ENCODE data around the gene SMTN.
"Not testable (repeated sequence)": the region's sequence is repeated elsewhere in the genome, so short reads cannot be mapped to it uniquely, and the experiment has no call there.

The SMTN gene

GRCh38 chr22:31055117-31055634 is 25.9 kb upstream of the SMTN start:
- Histone ChIP-seq H3K4me1 (ENCODE audit: control insufficient read depth, low read depth, low read length) (peaks cover 4% of the 10 kb centered on the region), H3K9me3 (ENCODE audit: control insufficient read depth, low read depth, low read length) (no peaks in the 10 kb centered on the region), H3K36me3 (ENCODE audit: control insufficient read depth, low read depth, low read length) (no peaks in the 10 kb centered on the region), H3K27me3 (ENCODE audit: control insufficient read depth, insufficient read depth, low read length) (no peaks in the 10 kb centered on the region), H3K9ac (ENCODE audit: low read length) (no peak overlapping the region), H3K4me3 (ENCODE audit: low read length) (no peak overlapping the region), H3K27ac (ENCODE audit: low read length) (no peak overlapping the region)

- Histone ChIP-seq H3K4me3 (ENCODE audit: low read length) (no peak overlapping the region), H3K4me1 (ENCODE audit: control insufficient read depth, low read depth, low read length) (peaks cover 4% of the 10 kb centered on the region), H3K36me3 (ENCODE audit: control insufficient read depth, low read depth, low read length) (no peaks in the 10 kb centered on the region), H3K27me3 (ENCODE audit: control insufficient read depth, insufficient read depth, low read length) (no peaks in the 10 kb centered on the region), H3K9me3 (ENCODE audit: control insufficient read depth, low read depth, low read length) (no peaks in the 10 kb centered on the region), H3K27ac (ENCODE audit: low read length) (no peak overlapping the region), H3K9ac (ENCODE audit: low read length) (no peak overlapping the region)
Observed at GRCh38 chr22:31055635-31056159, 25.4 kb upstream of the SMTN start.

DNA sequence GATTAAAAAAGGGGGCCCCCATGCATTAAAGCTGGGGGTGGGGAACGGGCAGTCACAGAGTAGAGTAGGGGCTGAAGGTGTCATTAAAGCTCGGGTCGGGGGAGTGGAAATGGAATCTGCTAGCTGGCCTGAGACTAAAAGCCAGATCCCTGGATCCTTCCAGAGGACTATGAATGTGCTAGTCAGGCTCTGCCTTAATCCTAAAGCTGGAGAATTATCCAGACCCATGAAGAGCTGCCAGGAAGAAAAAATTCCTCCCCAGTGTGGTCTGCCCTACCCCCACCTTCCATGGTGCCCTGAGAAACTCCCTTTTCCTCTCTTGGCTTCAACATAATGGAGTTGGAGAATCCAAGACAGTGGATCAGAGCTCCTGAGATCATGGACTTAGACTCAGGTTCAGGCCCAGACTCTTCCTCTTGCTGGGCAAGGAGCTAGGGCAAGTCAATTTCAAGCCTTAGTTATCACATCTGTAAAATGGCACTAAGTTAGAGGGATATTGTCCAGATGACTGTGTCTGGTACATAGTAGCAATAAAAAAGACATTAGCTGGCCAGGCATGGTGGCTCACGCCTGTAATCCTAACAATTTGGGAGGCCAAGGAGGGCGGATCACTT is 24.0 kb upstream of the SMTN start:
- Histone ChIP-seq H3K4me1 (ENCODE audit: control insufficient read depth, low read depth, low read length) (peaks cover 4% of the 10 kb centered on the region), H3K27ac (ENCODE audit: low read length) (no peak overlapping the region), H3K9ac (ENCODE audit: low read length) (no peak overlapping the region), H3K4me3 (ENCODE audit: low read length) (no peak overlapping the region), H3K36me3 (ENCODE audit: control insufficient read depth, low read depth, low read length) (no peaks in the 10 kb centered on the region), H3K9me3 (ENCODE audit: control insufficient read depth, low read depth, low read length) (no peaks in the 10 kb centered on the region), H3K27me3 (ENCODE audit: control insufficient read depth, insufficient read depth, low read length) (no peaks in the 10 kb centered on the region)

DNA sequence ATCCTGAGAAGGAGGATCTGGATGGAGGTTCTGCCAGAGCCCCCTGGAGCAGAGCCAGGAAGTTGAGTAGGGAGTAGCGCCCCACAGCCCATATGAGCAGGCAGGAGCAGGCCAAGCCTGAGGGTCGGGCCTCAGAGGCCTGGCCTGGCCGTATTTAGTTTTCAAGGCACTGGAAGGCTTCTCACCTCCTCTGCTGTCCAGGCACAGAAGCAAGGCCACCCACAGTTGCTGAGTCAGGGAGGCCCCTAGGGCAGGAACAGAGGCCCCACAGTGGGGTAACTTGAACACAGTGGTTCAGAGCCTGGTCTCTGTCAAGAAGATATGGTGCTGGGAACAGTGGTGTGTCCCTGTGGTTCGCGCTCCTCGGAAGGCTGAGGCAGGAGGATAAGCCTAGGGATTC is 21.5 kb upstream of the SMTN start:
- H3K27ac ChIP-seq (ENCODE audit: low read length); H3K4me3 ChIP-seq (ENCODE audit: low read length); H3K9ac ChIP-seq (ENCODE audit: low read length); H3K9me3 ChIP-seq (ENCODE audit: control insufficient read depth, low read depth, low read length); H3K4me1 ChIP-seq (ENCODE audit: control insufficient read depth, low read depth, low read length); H3K27me3 ChIP-seq (ENCODE audit: control insufficient read depth, insufficient read depth, low read length); H3K36me3 ChIP-seq (ENCODE audit: control insufficient read depth, low read depth, low read length): not testable (repeated sequence)

- H3K27ac ChIP-seq (ENCODE audit: low read length) = no peak overlapping the region
- H3K4me1 ChIP-seq (ENCODE audit: control insufficient read depth, low read depth, low read length) = no peaks in the 10 kb centered on the region
- H3K27me3 ChIP-seq (ENCODE audit: control insufficient read depth, insufficient read depth, low read length) = no peaks in the 10 kb centered on the region
- no peaks in the 10 kb centered on the region for H3K9me3 ChIP-seq (ENCODE audit: control insufficient read depth, low read depth, low read length)
- no peak overlapping the region for H3K4me3 ChIP-seq (ENCODE audit: low read length)
- no peak overlapping the region for H3K9ac ChIP-seq (ENCODE audit: low read length)
- H3K36me3 ChIP-seq (ENCODE audit: control insufficient read depth, low read depth, low read length) = no peaks in the 10 kb centered on the region
Observed at GRCh38 chr22:31062566-31063230, 18.4 kb upstream of the SMTN start.

DNA sequence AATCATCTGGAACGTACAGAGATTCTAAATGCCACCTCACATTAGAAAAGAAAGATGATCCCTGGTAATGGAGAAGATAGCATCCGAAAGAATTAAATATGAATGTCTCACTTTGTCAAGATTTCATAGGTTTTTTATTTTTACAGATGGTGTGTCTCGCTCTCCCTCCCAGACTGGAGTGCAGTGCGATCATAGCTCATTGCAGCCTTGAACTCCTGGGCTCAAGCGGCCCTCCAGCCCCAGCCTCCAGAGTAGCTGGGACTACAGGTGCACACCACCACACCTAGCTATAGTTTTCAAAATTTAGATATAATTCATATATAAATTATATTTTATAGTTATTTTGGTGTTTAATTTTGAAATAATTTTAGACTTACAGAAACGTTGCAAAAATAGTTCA is 16.7 kb upstream of the SMTN start:
- no peaks in the 10 kb centered on the region for H3K4me1 ChIP-seq (ENCODE audit: control insufficient read depth, low read depth, low read length)
- no peaks in the 10 kb centered on the region for H3K27me3 ChIP-seq (ENCODE audit: control insufficient read depth, insufficient read depth, low read length)
- H3K9ac ChIP-seq (ENCODE audit: low read length) = no peak overlapping the region
- no peak overlapping the region for H3K4me3 ChIP-seq (ENCODE audit: low read length)
- H3K9me3 ChIP-seq (ENCODE audit: control insufficient read depth, low read depth, low read length) = no peaks in the 10 kb centered on the region
- no peak overlapping the region for H3K27ac ChIP-seq (ENCODE audit: low read length)
- no peaks in the 10 kb centered on the region for H3K36me3 ChIP-seq (ENCODE audit: control insufficient read depth, low read depth, low read length)

DNA sequence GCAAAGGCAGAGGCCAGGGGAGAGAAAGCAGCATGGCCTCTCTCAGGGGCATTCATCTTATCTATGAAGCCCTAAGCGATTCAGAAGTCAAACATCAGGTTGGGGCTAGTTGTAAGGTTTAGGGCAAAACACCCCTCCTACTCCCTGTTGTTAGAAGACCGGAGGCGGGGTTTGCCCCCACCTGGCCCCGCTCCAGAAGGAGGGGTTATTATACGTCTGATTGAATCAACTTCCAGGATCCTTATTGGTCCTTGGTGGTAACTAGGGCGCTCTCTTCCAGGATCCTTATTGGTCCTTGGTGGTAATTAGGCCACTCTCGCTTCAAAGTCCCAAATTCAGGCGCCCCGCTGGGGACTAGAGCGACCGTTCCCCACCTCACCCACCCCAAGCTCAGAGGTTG is 12.1 kb upstream of the SMTN start:
- Histone ChIP-seq H3K4me1 (ENCODE audit: control insufficient read depth, low read depth, low read length) (no peaks in the 10 kb centered on the region), H3K9me3 (ENCODE audit: control insufficient read depth, low read depth, low read length) (no peaks in the 10 kb centered on the region), H3K4me3 (ENCODE audit: low read length) (no peak overlapping the region), H3K27ac (ENCODE audit: low read length) (no peak overlapping the region), H3K36me3 (ENCODE audit: control insufficient read depth, low read depth, low read length) (no peaks in the 10 kb centered on the region), H3K9ac (ENCODE audit: low read length) (no peak overlapping the region), H3K27me3 (ENCODE audit: control insufficient read depth, insufficient read depth, low read length) (no peaks in the 10 kb centered on the region)

GRCh38 chr22:31069691-31070314 is 11.3 kb upstream of the SMTN start:
- H3K9me3 ChIP-seq (ENCODE audit: control insufficient read depth, low read depth, low read length); H3K4me1 ChIP-seq (ENCODE audit: control insufficient read depth, low read depth, low read length); H3K27ac ChIP-seq (ENCODE audit: low read length): not testable (repeated sequence)

GRCh38 chr22:31073125-31073524 is 8.0 kb upstream of the SMTN start:
- not testable (repeated sequence) for H3K36me3 ChIP-seq (ENCODE audit: control insufficient read depth, low read depth, low read length); H3K4me3 ChIP-seq (ENCODE audit: low read length); H3K9me3 ChIP-seq (ENCODE audit: control insufficient read depth, low read depth, low read length); H3K9ac ChIP-seq (ENCODE audit: low read length); H3K27ac ChIP-seq (ENCODE audit: low read length); H3K27me3 ChIP-seq (ENCODE audit: control insufficient read depth, insufficient read depth, low read length); H3K4me1 ChIP-seq (ENCODE audit: control insufficient read depth, low read depth, low read length)

More at GRCh38 chr22:31069691-31070314, 11.3 kb upstream of the SMTN start:
- H3K4me3 ChIP-seq (ENCODE audit: low read length); H3K9ac ChIP-seq (ENCODE audit: low read length); H3K36me3 ChIP-seq (ENCODE audit: control insufficient read depth, low read depth, low read length); H3K27me3 ChIP-seq (ENCODE audit: control insufficient read depth, insufficient read depth, low read length): not testable (repeated sequence)

DNA sequence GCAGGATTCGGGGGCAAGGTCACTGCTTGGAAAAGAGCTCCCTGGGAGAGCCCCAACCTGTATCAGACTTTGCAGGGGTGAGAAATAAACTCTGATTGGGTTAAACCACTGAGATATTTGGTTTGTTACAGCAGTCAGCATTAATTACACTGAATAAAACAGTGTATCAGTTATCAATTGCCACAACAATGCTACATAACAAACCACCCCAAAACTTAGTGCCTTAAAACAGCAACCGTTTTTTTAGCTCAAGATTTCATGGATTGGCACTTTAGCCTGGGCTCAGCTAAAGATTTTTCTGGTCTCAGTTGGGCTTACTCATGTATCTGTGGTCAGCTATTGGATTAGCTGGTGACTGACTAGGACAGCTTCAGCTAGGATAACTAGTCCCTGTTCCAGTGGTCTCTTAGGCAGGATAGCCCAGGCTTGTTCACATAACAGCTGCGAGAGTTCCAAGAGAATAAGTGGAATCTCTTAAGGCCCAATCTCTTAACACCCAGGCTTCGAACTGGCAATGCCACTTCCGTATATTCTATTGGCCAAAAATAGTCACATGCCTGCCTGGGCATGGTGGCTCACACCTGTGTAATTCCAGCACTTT is 7.5 kb upstream of the SMTN start:
- H3K36me3 ChIP-seq (ENCODE audit: control insufficient read depth, low read depth, low read length); H3K4me3 ChIP-seq (ENCODE audit: low read length); H3K27ac ChIP-seq (ENCODE audit: low read length); H3K4me1 ChIP-seq (ENCODE audit: control insufficient read depth, low read depth, low read length); H3K27me3 ChIP-seq (ENCODE audit: control insufficient read depth, insufficient read depth, low read length); H3K9ac ChIP-seq (ENCODE audit: low read length); H3K9me3 ChIP-seq (ENCODE audit: control insufficient read depth, low read depth, low read length): not testable (repeated sequence)

DNA sequence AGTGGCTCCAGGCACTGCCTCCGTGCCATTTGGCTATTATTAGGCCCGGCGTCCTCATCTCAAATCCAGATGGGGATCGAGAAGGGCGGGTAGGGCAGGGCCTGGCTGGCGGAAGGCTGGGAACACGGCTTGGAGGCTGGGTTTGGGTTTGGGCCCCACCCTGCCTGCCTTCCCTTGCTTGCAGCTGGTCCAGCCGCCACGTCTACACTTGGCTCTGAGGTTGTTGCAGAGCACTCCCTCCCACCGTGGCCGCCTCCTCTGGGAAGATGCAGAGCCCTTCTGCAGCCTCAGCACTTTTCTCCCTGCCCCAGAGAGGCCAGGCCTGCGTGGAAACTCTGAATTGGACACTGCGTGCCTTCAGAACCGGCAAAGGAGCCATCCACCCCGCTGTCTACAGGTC is 5.2 kb upstream of the SMTN start:
- no peaks in the 10 kb centered on the region for H3K27me3 ChIP-seq (ENCODE audit: control insufficient read depth, insufficient read depth, low read length)

More for the DNA sequence above, 5.2 kb upstream of the SMTN start:
- Histone ChIP-seq H3K4me3 (ENCODE audit: low read length) (no peak overlapping the region), H3K36me3 (ENCODE audit: control insufficient read depth, low read depth, low read length) (no peaks in the 10 kb centered on the region), H3K9ac (ENCODE audit: low read length) (no peak overlapping the region), H3K27ac (ENCODE audit: low read length) (no peak overlapping the region), H3K9me3 (ENCODE audit: control insufficient read depth, low read depth, low read length) (no peaks in the 10 kb centered on the region), H3K4me1 (ENCODE audit: control insufficient read depth, low read depth, low read length) (no peaks in the 10 kb centered on the region)
